Measurements from ENCODE around the gene SESN2. TPM values are rescaled to one million over a fixed set of nuclear protein-coding genes. Genes with fewer than 3 reads are reported as not detected.
"Not testable (repeated sequence)": the region's sequence is repeated elsewhere in the genome, so short reads cannot be mapped to it uniquely, and the experiment has no call there.

The SESN2 gene
- total and polyA plus RNA-seq, 2 experiments from 2014 or later = 34.3 to 57.8 TPM

- Histone ChIP-seq H3K4me2 (ENCODE audit: unreplicated experiment) (no peak overlapping the region), H3K4me3 (no peak overlapping the region), H3K27ac (no peak overlapping the region), H2AFZ (no peak overlapping the region), H3F3A (ENCODE audit: insufficient read depth) (no peaks in the 10 kb centered on the region), H3K9ac (no peak overlapping the region), H3K27me3 (replicated peaks; ENCODE audit: insufficient read depth) (no peaks in the 10 kb centered on the region), H3K79me2 (ENCODE audit: insufficient read depth) (no peaks in the 10 kb centered on the region), H3K9me3 (ENCODE audit: low read depth) (no peaks in the 10 kb centered on the region), H3K36me3 (ENCODE audit: low read depth) (no peaks in the 10 kb centered on the region), H3K4me1 (ENCODE audit: insufficient read depth) (no peaks in the 10 kb centered on the region), H3K9me2 (ENCODE audit: insufficient read depth) (no peaks in the 10 kb centered on the region), H4K20me1 (ENCODE audit: insufficient read depth) (no peaks in the 10 kb centered on the region)
- WGBS, 2 experiments (ENCODE audit: low coverage in 1 of 2, low lambda C conversion rate in 2 of 2, missing lambda C conversion rate in 2 of 2) = 73 to 81% methylated on average over 7 of the region's 7 CpGs
- TF ChIP-seq EZH2 (IDR thresholded peaks at IDR 0.05; ENCODE audit: insufficient read depth, poor library complexity, severe bottlenecking) (no peak), EZH2phosphoT487 (IDR thresholded peaks at IDR 0.05; ENCODE audit: insufficient read depth, low read depth) (no peak)
- in situ Hi-C loops (cut with MboI) = no loop called here
- no peak for DNase-seq
Observed at GRCh38 chr1:28317014-28317413, 57.7 kb downstream of the SESN2 start.

- H3K27ac ChIP-seq = no peak overlapping the region
- H3K36me3 ChIP-seq (ENCODE audit: low read depth) = no peaks in the 10 kb centered on the region
- H2AFZ ChIP-seq = no peak overlapping the region
- H3K4me2 ChIP-seq (ENCODE audit: unreplicated experiment) = no peak overlapping the region
- no peak overlapping the region for H3K9ac ChIP-seq
- H3K9me3 ChIP-seq (ENCODE audit: low read depth) = no peaks in the 10 kb centered on the region
- no peaks in the 10 kb centered on the region for H3K27me3 ChIP-seq (replicated peaks; ENCODE audit: insufficient read depth)
- no peak for DNase-seq
- no peaks in the 10 kb centered on the region for H4K20me1 ChIP-seq (ENCODE audit: insufficient read depth)
- TF ChIP-seq EZH2phosphoT487 (IDR thresholded peaks at IDR 0.05; ENCODE audit: insufficient read depth, low read depth) = no peak
- TF ChIP-seq EZH2 (IDR thresholded peaks at IDR 0.05; ENCODE audit: insufficient read depth, poor library complexity, severe bottlenecking) = no peak
- H3K4me1 ChIP-seq (ENCODE audit: insufficient read depth) = no peaks in the 10 kb centered on the region
- H3K4me3 ChIP-seq = no peak overlapping the region
- no peaks in the 10 kb centered on the region for H3K79me2 ChIP-seq (ENCODE audit: insufficient read depth)
- no peaks in the 10 kb centered on the region for H3K9me2 ChIP-seq (ENCODE audit: insufficient read depth)
- no peaks in the 10 kb centered on the region for H3F3A ChIP-seq (ENCODE audit: insufficient read depth)
- in situ Hi-C loops (cut with MboI) = no loop called here
- 34 to 36% methylated on average over 3 of the region's 3 CpGs for WGBS, 2 experiments (ENCODE audit: low coverage in 1 of 2, low lambda C conversion rate in 2 of 2, missing lambda C conversion rate in 2 of 2)
Observed at GRCh38 chr1:28322194-28322593, 62.9 kb downstream of the SESN2 start.

GRCh38 chr1:28323720-28324119 lies 64.4 kb downstream of the SESN2 start:
- Histone ChIP-seq H3K79me2 (ENCODE audit: insufficient read depth) (no peaks in the 10 kb centered on the region), H3K27me3 (replicated peaks; ENCODE audit: insufficient read depth) (no peaks in the 10 kb centered on the region), H3K9me2 (ENCODE audit: insufficient read depth) (no peaks in the 10 kb centered on the region), H2AFZ (no peak overlapping the region), H3K36me3 (ENCODE audit: low read depth) (no peaks in the 10 kb centered on the region), H3K4me2 (ENCODE audit: unreplicated experiment) (no peak overlapping the region), H3F3A (ENCODE audit: insufficient read depth) (no peaks in the 10 kb centered on the region), H3K9ac (no peak overlapping the region), H3K27ac (no peak overlapping the region), H3K4me3 (no peak overlapping the region), H3K4me1 (ENCODE audit: insufficient read depth) (no peaks in the 10 kb centered on the region), H3K9me3 (ENCODE audit: low read depth) (no peaks in the 10 kb centered on the region), H4K20me1 (ENCODE audit: insufficient read depth) (no peaks in the 10 kb centered on the region)
- in situ Hi-C loops (cut with MboI) = no loop called here
- WGBS, 2 experiments (ENCODE audit: low coverage in 1 of 2, low lambda C conversion rate in 2 of 2, missing lambda C conversion rate in 2 of 2) = 2 to 3% methylated on average over 3 of the region's 3 CpGs
- no peak for DNase-seq
- TF ChIP-seq EZH2phosphoT487 (IDR thresholded peaks at IDR 0.05; ENCODE audit: insufficient read depth, low read depth) (no peak), EZH2 (IDR thresholded peaks at IDR 0.05; ENCODE audit: insufficient read depth, poor library complexity, severe bottlenecking) (no peak)

- Histone ChIP-seq H2AFZ (no peak overlapping the region), H3K4me3 (no peak overlapping the region), H3K36me3 (ENCODE audit: low read depth) (no peaks in the 10 kb centered on the region), H3K9me2 (ENCODE audit: insufficient read depth) (no peaks in the 10 kb centered on the region), H4K20me1 (ENCODE audit: insufficient read depth) (no peaks in the 10 kb centered on the region), H3K79me2 (ENCODE audit: insufficient read depth) (peaks cover 10% of the 10 kb centered on the region), H3K27me3 (replicated peaks; ENCODE audit: insufficient read depth) (no peaks in the 10 kb centered on the region), H3K4me2 (ENCODE audit: unreplicated experiment) (no peak overlapping the region), H3K9me3 (ENCODE audit: low read depth) (no peaks in the 10 kb centered on the region), H3K9ac (no peak overlapping the region), H3K4me1 (ENCODE audit: insufficient read depth) (peaks cover 7% of the 10 kb centered on the region), H3K27ac (no peak overlapping the region), H3F3A (ENCODE audit: insufficient read depth) (no peaks in the 10 kb centered on the region)
- no peak for DNase-seq
- TF ChIP-seq EZH2phosphoT487 (IDR thresholded peaks at IDR 0.05; ENCODE audit: insufficient read depth, low read depth) = no peak
- no peak for TF ChIP-seq EZH2 (IDR thresholded peaks at IDR 0.05; ENCODE audit: insufficient read depth, poor library complexity, severe bottlenecking)
- in situ Hi-C loops (cut with MboI) = no loop called here
Observed at GRCh38 chr1:28326515-28326914, 67.2 kb downstream of the SESN2 start.

GRCh38 chr1:28326984-28327383 lies 67.7 kb downstream of the SESN2 start:
- H3F3A ChIP-seq (ENCODE audit: insufficient read depth) = no peaks in the 10 kb centered on the region
- H3K27ac ChIP-seq = no peak overlapping the region
- H3K9ac ChIP-seq = no peak overlapping the region
- H3K36me3 ChIP-seq (ENCODE audit: low read depth) = no peaks in the 10 kb centered on the region
- TF ChIP-seq EZH2phosphoT487 (IDR thresholded peaks at IDR 0.05; ENCODE audit: insufficient read depth, low read depth) = no peak
- no peak for TF ChIP-seq EZH2 (IDR thresholded peaks at IDR 0.05; ENCODE audit: insufficient read depth, poor library complexity, severe bottlenecking)
- 75 to 76% methylated on average over 3 of the region's 3 CpGs for WGBS, 2 experiments (ENCODE audit: low coverage in 1 of 2, low lambda C conversion rate in 2 of 2, missing lambda C conversion rate in 2 of 2)
- no peak overlapping the region for H2AFZ ChIP-seq
- no peak overlapping the region for H3K4me3 ChIP-seq
- peaks cover 7% of the 10 kb centered on the region for H3K4me1 ChIP-seq (ENCODE audit: insufficient read depth)
- no peaks in the 10 kb centered on the region for H4K20me1 ChIP-seq (ENCODE audit: insufficient read depth)
- H3K27me3 ChIP-seq (replicated peaks; ENCODE audit: insufficient read depth) = no peaks in the 10 kb centered on the region
- no peaks in the 10 kb centered on the region for H3K9me2 ChIP-seq (ENCODE audit: insufficient read depth)
- no peak overlapping the region for H3K4me2 ChIP-seq (ENCODE audit: unreplicated experiment)
- in situ Hi-C loops (cut with MboI) = no loop called here
- H3K79me2 ChIP-seq (ENCODE audit: insufficient read depth) = peaks cover 10% of the 10 kb centered on the region
- DNase-seq = peak; percentile 30
- no peaks in the 10 kb centered on the region for H3K9me3 ChIP-seq (ENCODE audit: low read depth)

GRCh38 chr1:28327431-28327830 lies 68.1 kb downstream of the SESN2 start:
- H3K4me2 ChIP-seq (ENCODE audit: unreplicated experiment); H3K27ac ChIP-seq; H2AFZ ChIP-seq; H3K9me2 ChIP-seq (ENCODE audit: insufficient read depth); in situ Hi-C loops (cut with MboI); H3K9me3 ChIP-seq (ENCODE audit: low read depth); H3F3A ChIP-seq (ENCODE audit: insufficient read depth); H3K9ac ChIP-seq; H3K4me3 ChIP-seq; H4K20me1 ChIP-seq (ENCODE audit: insufficient read depth); H3K36me3 ChIP-seq (ENCODE audit: low read depth); H3K4me1 ChIP-seq (ENCODE audit: insufficient read depth); DNase-seq; H3K27me3 ChIP-seq (replicated peaks; ENCODE audit: insufficient read depth): not testable (repeated sequence)
- peaks cover 10% of the 10 kb centered on the region for H3K79me2 ChIP-seq (ENCODE audit: insufficient read depth)
- 96% methylated on average over 10 to 11 of the region's 11 CpGs for WGBS, 2 experiments (ENCODE audit: low coverage in 1 of 2, low lambda C conversion rate in 2 of 2, missing lambda C conversion rate in 2 of 2)
